ENCODE data around the gene XPO5. TPM values are rescaled to one million over a fixed set of nuclear protein-coding genes. Genes with fewer than 3 reads are reported as not detected.

Gene XPO5
- total and polyA plus RNA-seq, 9 of the 15 experiments (the other 6 are each of a cell fraction or from before 2014, with no cell fraction given), result 36.0 to 170 (median 99.1) TPM

- TF ChIP-seq, protein P1, sequence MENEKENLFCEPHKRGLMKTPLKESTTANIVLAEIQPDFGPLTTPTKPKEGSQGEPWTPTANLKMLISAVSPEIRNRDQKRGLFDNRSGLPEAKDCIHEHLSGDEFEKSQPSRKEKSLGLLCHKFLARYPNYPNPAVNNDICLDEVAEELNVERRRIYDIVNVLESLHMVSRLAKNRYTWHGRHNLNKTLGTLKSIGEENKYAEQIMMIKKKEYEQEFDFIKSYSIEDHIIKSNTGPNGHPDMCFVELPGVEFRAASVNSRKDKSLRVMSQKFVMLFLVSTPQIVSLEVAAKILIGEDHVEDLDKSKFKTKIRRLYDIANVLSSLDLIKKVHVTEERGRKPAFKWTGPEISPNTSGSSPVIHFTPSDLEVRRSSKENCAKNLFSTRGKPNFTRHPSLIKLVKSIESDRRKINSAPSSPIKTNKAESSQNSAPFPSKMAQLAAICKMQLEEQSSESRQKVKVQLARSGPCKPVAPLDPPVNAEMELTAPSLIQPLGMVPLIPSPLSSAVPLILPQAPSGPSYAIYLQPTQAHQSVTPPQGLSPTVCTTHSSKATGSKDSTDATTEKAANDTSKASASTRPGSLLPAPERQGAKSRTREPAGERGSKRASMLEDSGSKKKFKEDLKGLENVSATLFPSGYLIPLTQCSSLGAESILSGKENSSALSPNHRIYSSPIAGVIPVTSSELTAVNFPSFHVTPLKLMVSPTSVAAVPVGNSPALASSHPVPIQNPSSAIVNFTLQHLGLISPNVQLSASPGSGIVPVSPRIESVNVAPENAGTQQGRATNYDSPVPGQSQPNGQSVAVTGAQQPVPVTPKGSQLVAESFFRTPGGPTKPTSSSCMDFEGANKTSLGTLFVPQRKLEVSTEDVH (IDR thresholded peaks at IDR 0.05; ENCODE audit: low read depth, partially characterized antibody), result peak; percentile 47
- TF ChIP-seq HLTF (IDR thresholded peaks at IDR 0.05), result peak; percentile 87
- TF ChIP-seq, protein P2, sequence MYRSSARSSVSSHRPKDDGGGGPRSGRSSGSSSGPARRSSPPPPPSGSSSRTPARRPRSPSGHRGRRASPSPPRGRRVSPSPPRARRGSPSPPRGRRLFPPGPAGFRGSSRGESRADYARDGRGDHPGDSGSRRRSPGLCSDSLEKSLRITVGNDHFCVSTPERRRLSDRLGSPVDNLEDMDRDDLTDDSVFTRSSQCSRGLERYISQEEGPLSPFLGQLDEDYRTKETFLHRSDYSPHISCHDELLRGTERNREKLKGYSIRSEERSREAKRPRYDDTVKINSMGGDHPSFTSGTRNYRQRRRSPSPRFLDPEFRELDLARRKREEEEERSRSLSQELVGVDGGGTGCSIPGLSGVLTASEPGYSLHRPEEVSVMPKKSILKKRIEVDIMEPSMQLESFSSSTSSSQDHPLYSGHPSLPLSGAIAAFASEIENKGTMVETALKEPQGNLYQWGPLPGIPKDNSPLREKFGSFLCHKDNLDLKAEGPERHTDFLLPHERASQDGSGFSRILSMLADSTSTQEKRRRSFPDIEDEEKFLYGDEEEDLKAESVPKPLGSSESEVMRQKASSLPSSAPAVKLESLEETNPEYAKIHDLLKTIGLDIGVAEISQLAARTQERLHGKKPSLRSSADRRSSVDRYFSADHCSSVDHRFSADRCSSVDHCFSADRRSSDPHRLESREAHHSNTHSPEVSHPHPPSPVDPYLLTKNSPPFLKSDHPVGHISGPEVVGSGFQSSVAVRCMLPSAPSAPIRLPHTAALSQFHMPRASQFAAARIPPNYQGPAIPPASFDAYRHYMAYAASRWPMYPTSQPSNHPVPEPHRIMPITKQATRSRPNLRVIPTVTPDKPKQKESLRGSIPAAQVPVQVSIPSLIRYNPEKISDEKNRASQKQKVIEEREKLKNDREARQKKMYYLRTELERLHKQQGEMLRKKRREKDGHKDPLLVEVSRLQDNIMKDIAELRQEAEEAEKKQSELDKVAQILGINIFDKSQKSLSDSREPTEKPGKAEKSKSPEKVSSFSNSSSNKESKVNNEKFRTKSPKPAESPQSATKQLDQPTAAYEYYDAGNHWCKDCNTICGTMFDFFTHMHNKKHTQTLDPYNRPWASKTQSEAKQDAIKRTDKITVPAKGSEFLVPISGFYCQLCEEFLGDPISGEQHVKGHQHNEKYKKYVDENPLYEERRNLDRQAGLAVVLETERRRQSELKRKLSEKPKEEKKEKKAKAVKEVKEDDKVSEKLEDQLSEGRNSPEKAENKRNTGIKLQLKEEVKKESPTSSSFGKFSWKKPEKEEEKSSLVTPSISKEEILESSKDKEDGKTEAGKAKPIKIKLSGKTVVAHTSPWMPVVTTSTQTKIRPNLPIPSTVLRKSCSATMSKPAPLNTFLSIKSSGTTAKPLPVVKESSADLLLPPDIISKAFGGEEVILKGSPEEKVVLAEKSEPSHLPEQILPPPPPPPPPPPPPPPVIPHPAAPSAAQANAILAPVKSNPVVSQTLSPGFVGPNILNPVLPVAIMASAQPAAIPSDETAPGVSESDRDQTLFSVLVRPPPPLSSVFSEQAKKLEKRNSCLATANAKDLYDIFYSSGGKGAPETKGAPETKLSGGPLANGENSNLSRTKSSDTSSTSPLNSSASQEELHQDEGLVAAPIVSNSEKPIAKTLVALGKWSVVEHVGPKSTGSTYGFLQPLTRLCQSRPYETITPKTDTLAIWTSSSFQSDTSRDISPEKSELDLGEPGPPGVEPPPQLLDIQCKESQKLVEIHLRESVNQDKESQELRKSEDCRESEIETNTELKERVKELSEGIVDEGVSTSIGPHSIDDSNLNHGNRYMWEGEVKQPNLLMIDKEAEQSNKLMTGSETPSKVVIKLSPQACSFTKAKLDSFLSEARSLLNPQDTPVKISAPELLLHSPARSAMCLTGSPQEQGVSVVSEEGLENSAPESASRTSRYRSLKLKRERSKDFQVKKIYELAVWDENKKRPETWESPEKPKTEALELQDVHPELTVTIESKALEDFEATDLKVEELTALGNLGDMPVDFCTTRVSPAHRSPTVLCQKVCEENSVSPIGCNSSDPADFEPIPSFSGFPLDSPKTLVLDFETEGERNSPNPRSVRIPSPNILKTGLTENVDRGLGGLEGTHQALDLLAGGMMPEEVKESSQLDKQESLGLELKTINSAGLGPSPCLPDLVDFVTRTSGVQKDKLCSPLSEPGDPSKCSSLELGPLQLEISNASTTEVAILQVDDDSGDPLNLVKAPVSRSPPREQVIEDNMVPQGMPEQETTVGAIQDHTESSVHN (IDR thresholded peaks at IDR 0.05; ENCODE audit: borderline replicate concordance in 1 of 2, low read depth in 1 of 2), result peak in 1 of 2 experiments; percentile 52; a peak in 1 of 4 replicates
- 0 out of 2 replicates have a peak, but pooled peaks have one; percentile 39 for TF ChIP-seq ZEB2 (IDR thresholded peaks at IDR 0.05)
- no peak; the same call in 1 of the 2 replicates for TF ChIP-seq EP400 (IDR thresholded peaks at IDR 0.05)
- no peak for TF ChIP-seq SOX6 (IDR thresholded peaks at IDR 0.05)
- peak; percentile 7; the same call in 1 of the 2 replicates for TF ChIP-seq MTA2 (IDR thresholded peaks at IDR 0.05; ENCODE audit: low read depth)
- peak; percentile 26; the same call in 1 of the 2 replicates for TF ChIP-seq L3MBTL2 (IDR thresholded peaks at IDR 0.05)
- TF ChIP-seq SREBF1 (IDR thresholded peaks at IDR 0.05; ENCODE audit: borderline replicate concordance, low read depth, low read length), result 0 out of 2 replicates have a peak, but pooled peaks have one; percentile 3
- 0 out of 2 replicates have a peak, but pooled peaks have one; percentile 18 for TF ChIP-seq GTF2E2 (tag; IDR thresholded peaks at IDR 0.05)
- no peak for TF ChIP-seq FIP1L1 (IDR thresholded peaks at IDR 0.05; ENCODE audit: low read depth, low read length, poor library complexity, severe bottlenecking)
- TF ChIP-seq, protein P3, sequence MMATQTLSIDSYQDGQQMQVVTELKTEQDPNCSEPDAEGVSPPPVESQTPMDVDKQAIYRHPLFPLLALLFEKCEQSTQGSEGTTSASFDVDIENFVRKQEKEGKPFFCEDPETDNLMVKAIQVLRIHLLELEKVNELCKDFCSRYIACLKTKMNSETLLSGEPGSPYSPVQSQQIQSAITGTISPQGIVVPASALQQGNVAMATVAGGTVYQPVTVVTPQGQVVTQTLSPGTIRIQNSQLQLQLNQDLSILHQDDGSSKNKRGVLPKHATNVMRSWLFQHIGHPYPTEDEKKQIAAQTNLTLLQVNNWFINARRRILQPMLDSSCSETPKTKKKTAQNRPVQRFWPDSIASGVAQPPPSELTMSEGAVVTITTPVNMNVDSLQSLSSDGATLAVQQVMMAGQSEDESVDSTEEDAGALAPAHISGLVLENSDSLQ (IDR thresholded peaks at IDR 0.05), result no peak
- peak in 1 of 2 experiments; percentile 98; a peak in 2 of 4 replicates for TF ChIP-seq HDAC1 (IDR thresholded peaks at IDR 0.05)
- TF ChIP-seq DPF2 (IDR thresholded peaks at IDR 0.05), result peak; percentile 68
- TF ChIP-seq, protein P4, sequence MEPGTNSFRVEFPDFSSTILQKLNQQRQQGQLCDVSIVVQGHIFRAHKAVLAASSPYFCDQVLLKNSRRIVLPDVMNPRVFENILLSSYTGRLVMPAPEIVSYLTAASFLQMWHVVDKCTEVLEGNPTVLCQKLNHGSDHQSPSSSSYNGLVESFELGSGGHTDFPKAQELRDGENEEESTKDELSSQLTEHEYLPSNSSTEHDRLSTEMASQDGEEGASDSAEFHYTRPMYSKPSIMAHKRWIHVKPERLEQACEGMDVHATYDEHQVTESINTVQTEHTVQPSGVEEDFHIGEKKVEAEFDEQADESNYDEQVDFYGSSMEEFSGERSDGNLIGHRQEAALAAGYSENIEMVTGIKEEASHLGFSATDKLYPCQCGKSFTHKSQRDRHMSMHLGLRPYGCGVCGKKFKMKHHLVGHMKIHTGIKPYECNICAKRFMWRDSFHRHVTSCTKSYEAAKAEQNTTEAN (CRISPR knock-in tag; IDR thresholded peaks at IDR 0.05), result 0 out of 2 replicates have a peak, but pooled peaks have one; percentile 62
Measured at GRCh38 chr6:43575105-43575771, 600 bp downstream of the XPO5 start (continued).
